Transverse colon (tissue), 4 donors: Measurements from ENCODE around the gene MTMR8. TPM values are rescaled to one million over a fixed set of nuclear protein-coding genes. Genes with fewer than 3 reads are reported as not detected.
"Not testable (repeated sequence)": the region's sequence is repeated elsewhere in the genome, so short reads cannot be mapped to it uniquely, and the experiment has no call there.

Experiments
- DNase-seq: peaks from one replicate; pipeline ENCODE4 v3.0.0-alpha.2; 2019
- H3K27ac ChIP-seq, 4 donors: fragments of 200-600 bp; sonication (generic); 2 replicates each; pipeline ENCODE4 v1.5.1; 2016 to 2018; ENCODE audit warnings: inconsistent platforms in 4 of 4
- H3K27me3 ChIP-seq: fragments of 200-600 bp; sonication (generic); 2 replicates; pipeline ENCODE4 v1.5.1; 2017; ENCODE audit warnings: inconsistent platforms
- H3K36me3 ChIP-seq, 4 donors: fragments of 200-600 bp; sonication (generic); 2 replicates each; pipeline ENCODE4 v1.5.1; 2017 to 2019; ENCODE audit warnings: inconsistent platforms in 4 of 4
- H3K4me1 ChIP-seq, 4 donors: fragments of 200-600 bp; sonication (generic); 2 replicates each; pipeline ENCODE4 v1.5.1; 2017 to 2020; ENCODE audit warnings: inconsistent platforms in 4 of 4
- H3K4me3 ChIP-seq, 4 donors: fragments of 200-600 bp; sonication (generic); 1 replicate in 1 of 4; 2 replicates in 3 of 4; pipeline versions ENCODE4 v1.5.1 to v1.6.1; 2017 to 2019; ENCODE audit warnings: inconsistent platforms in 4 of 4
- H3K9me3 ChIP-seq, 2 donors: fragments of 200-600 bp; sonication (generic); 2 replicates each; pipeline ENCODE4 v1.5.1; 2017 to 2019; ENCODE audit warnings: inconsistent platforms in 2 of 2
- CTCF ChIP-seq, 5 experiments: fragments of 200-600 bp in 3 of 5; fragments of 450-650 bp in 2 of 5; sonication (generic) in 3 of 5; IDR thresholded peaks; 1 replicate in 2 of 5; 2 replicates in 3 of 5; pipeline ENCODE4 v1.5.1; 2016 to 2017; ENCODE audit warnings: antibody characterized with exemption in 5 of 5, inconsistent platforms in 3 of 5, mild to moderate bottlenecking in 2 of 5, moderate library complexity in 1 of 5
- EP300 ChIP-seq: sonication (generic); formaldehyde crosslinking; IDR thresholded peaks from one replicate; pipeline ENCODE4 v1.6.1; 2017; ENCODE audit warnings: antibody characterized with exemption, low read depth
- POLR2A ChIP-seq: fragments of 450-650 bp; IDR thresholded peaks from one replicate; pipeline ENCODE4 v1.6.1; 2016; ENCODE audit warnings: antibody characterized with exemption, mild to moderate bottlenecking, moderate library complexity
- POLR2AphosphoS5 ChIP-seq, 3 donors: sonication (generic); formaldehyde crosslinking; IDR thresholded peaks; one replicate each; pipeline ENCODE4 v1.6.1; 2016; ENCODE audit warnings: antibody characterized with exemption in 3 of 3
- WGBS, 2 donors: methylation state at CpG; one replicate each; pipeline ENCODE4 v1.1.5; 2018; ENCODE audit warnings: low coverage in 1 of 2; 5-methylcytosine and 5-hydroxymethylcytosine counted together
- in situ Hi-C, 4 donors: fragments of 200-750 bp; cut with MboI; loops; one replicate each; pipeline versions ENCODE4 v1.15.0 to v1.15.1; 2017; ENCODE audit warnings: low sequenced_read_pairs in 3 of 4, low pct_ligation_motif_present in 1 of 4, low pct_unique_long_range_greater_than_20kb in 1 of 4
- intact Hi-C: fragments of 100-400 bp; cut with DNase I; formaldehyde crosslinking; loops from one replicate; pipeline ENCODE4 v1.15.1; 2023; ENCODE audit warnings: low total_unique reads
- total RNA-seq, 4 donors: library from RNA; depleted of rRNA; stranded (reverse); fragments of >200 nt; gene quantifications; one replicate each; pipeline ENCODE4 v1.1.0, GENCODE V29; 2016

MTMR8 gene
- total RNA-seq, 4 donors from 2014 or later: 11.2 to 20.1 (median 15.2) TPM

GRCh38 chrX:64427787-64428186 is 32.5 kb upstream of the MTMR8 start:
- no peak for DNase-seq
- in situ Hi-C loops: no loop called here
- intact Hi-C loops: no loop called here
- no peak overlapping the region for H3K27ac ChIP-seq
- no peaks in the 10 kb centered on the region for H3K27me3 ChIP-seq
- WGBS, 2 donors: 33 to 39% methylated on average over 1 to 2 of the region's 2 CpGs
- no peaks in the 10 kb centered on the region for H3K4me1 ChIP-seq
- H3K9me3 ChIP-seq: no peaks in the 10 kb centered on the region
- no peaks in the 10 kb centered on the region for H3K36me3 ChIP-seq
- no peak overlapping the region for H3K4me3 ChIP-seq
- TF ChIP-seq EP300: no peak
- no peak for TF ChIP-seq CTCF (IDR thresholded peaks at IDR 0.05)
- no peak for TF ChIP-seq POLR2AphosphoS5 (IDR thresholded peaks at IDR 0.05)
- TF ChIP-seq POLR2A: no peak

- DNase-seq: no peak
- TF ChIP-seq CTCF (IDR thresholded peaks at IDR 0.05) (no peak), POLR2A (no peak), POLR2AphosphoS5 (IDR thresholded peaks at IDR 0.05) (no peak), EP300 (no peak)
- Histone ChIP-seq H3K27ac (no peak overlapping the region), H3K4me1 (no peaks in the 10 kb centered on the region), H3K36me3 (no peaks in the 10 kb centered on the region), H3K4me3 (no peak overlapping the region), H3K27me3 (no peaks in the 10 kb centered on the region), H3K9me3 (no peaks in the 10 kb centered on the region)
- in situ Hi-C loops: no loop called here
- intact Hi-C loops: no loop called here
These were observed 32.0 kb upstream of the MTMR8 start for GRCh38 chrX:64427281-64427680.

- H3K36me3 ChIP-seq, intact Hi-C loops, H3K4me1 ChIP-seq, H3K27me3 ChIP-seq, DNase-seq, H3K9me3 ChIP-seq, H3K4me3 ChIP-seq, in situ Hi-C loops, H3K27ac ChIP-seq: not testable (repeated sequence)
- 90% methylated on average over 4 of the region's 4 CpGs; no CpG with 5 or more reads in 1 of the 2 donors for WGBS, 2 donors
These were observed 14.5 kb upstream of the MTMR8 start for GRCh38 chrX:64409730-64410129.

- H3K27me3 ChIP-seq: no peaks in the 10 kb centered on the region
- no peak overlapping the region for H3K4me3 ChIP-seq
- intact Hi-C loops (no loop called here), in situ Hi-C loops (no loop called here)
- no peak for TF ChIP-seq POLR2A
- no peak for TF ChIP-seq POLR2AphosphoS5 (IDR thresholded peaks at IDR 0.05)
- no peak for TF ChIP-seq EP300
- no peak for TF ChIP-seq CTCF (IDR thresholded peaks at IDR 0.05)
- H3K36me3 ChIP-seq: no peaks in the 10 kb centered on the region
- H3K4me1 ChIP-seq: peaks cover 0 to 5% (median 0%) of the 10 kb centered on the region in 4 donors
- no peaks in the 10 kb centered on the region for H3K9me3 ChIP-seq
- no peak overlapping the region for H3K27ac ChIP-seq
- WGBS, 2 donors: 74% methylated on average over 1 of the region's 1 CpG; no CpG with 5 or more reads in 1 of the 2 donors
- no peak for DNase-seq
These were observed 2.8 kb upstream of the MTMR8 start for GRCh38 chrX:64398088-64398487.

- peak overlapping the region in 3 of 4 donors; percentile 64 to 81 (median 76) for H3K27ac ChIP-seq
- H3K4me1 ChIP-seq: peaks cover 0 to 5% (median 0%) of the 10 kb centered on the region in 4 donors
- DNase-seq: no peak
- H3K36me3 ChIP-seq: no peaks in the 10 kb centered on the region
- TF ChIP-seq EP300 (no peak), CTCF (IDR thresholded peaks at IDR 0.05) (no peak), POLR2AphosphoS5 (IDR thresholded peaks at IDR 0.05) (no peak), POLR2A (no peak)
- H3K27me3 ChIP-seq: no peaks in the 10 kb centered on the region
- peak overlapping the region in 3 of 4 donors; percentile 53 to 70 (median 64) for H3K4me3 ChIP-seq
- in situ Hi-C loops (no loop called here), intact Hi-C loops (no loop called here)
- WGBS, 2 donors: 19% methylated on average over 4 of the region's 4 CpGs; no CpG with 5 or more reads in 1 of the 2 donors
- H3K9me3 ChIP-seq: no peaks in the 10 kb centered on the region
These were observed 297 bp upstream of the MTMR8 start for GRCh38 chrX:64395568-64395929.
